Activated T-cell treated with anti-CD3 and anti-CD28 coated beads, Interleukin-2, amount 50 U/mL, for 24 hours (primary cell): ENCODE measurements around the gene C22orf42.

ENCODE experiments used
- DNase-seq: peaks from one replicate; pipeline ENCODE4 v3.0.0-alpha.2; 2020
- H3K27ac Mint-ChIP-seq: 2 replicates; pipeline ENCODE4 v1.8.0; 2020; ENCODE audit warnings: mild to moderate bottlenecking, mixed read lengths
- H3K27me3 Mint-ChIP-seq: 2 replicates; pipeline ENCODE4 v1.8.0; 2020; ENCODE audit warnings: mixed read lengths
- H3K36me3 Mint-ChIP-seq: 2 replicates; pipeline ENCODE4 v1.8.0; 2020; ENCODE audit warnings: low read depth, mixed read lengths
- H3K4me1 Mint-ChIP-seq: 2 replicates; pipeline ENCODE4 v1.8.0; 2020; ENCODE audit warnings: low read depth, mixed read lengths
- H3K4me3 Mint-ChIP-seq: 2 replicates; pipeline ENCODE4 v1.8.0; 2020; ENCODE audit warnings: mild to moderate bottlenecking, moderate library complexity, mixed read lengths
- H3K9me3 Mint-ChIP-seq: 2 replicates; pipeline ENCODE4 v1.8.0; 2020; ENCODE audit warnings: mixed read lengths

The C22orf42 gene, protein sequence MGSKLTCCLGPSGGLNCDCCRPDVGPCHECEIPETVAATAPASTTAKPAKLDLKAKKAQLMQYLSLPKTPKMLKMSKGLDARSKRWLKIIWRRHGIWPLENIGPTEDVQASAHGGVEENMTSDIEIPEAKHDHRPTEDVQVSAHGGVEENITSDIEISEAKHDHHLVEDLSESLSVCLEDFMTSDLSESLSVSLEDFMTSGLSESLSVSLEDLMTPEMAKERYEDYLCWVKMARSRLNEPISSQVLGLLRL

GRCh38 chr22:32158712-32159533 lies at the start of gene C22orf42:
Gene C22orf42, minus strand, starts transcription at chr22:32159303. Its CDS starts 88 bp downstream, at chr22:32159215.
- Mint-ChIP-seq H3K36me3 (no peaks in the 10 kb centered on the region), H3K9me3 (no peaks in the 10 kb centered on the region), H3K4me3 (no peak within 1 kb of the TSS), H3K4me1 (peaks cover 2% of the 10 kb centered on the region), H3K27me3 (no peaks in the 10 kb centered on the region), H3K27ac (no peak within 1 kb of the TSS)
- DNase-seq, result no peak

- no peak overlapping the region for H3K4me3 Mint-ChIP-seq
- H3K9me3 Mint-ChIP-seq, result no peaks in the 10 kb centered on the region
- no peaks in the 10 kb centered on the region for H3K36me3 Mint-ChIP-seq
- H3K4me1 Mint-ChIP-seq, result peaks cover 18% of the 10 kb centered on the region
- no peak overlapping the region for H3K27ac Mint-ChIP-seq
- DNase-seq, result no peak
- peaks cover 23% of the 10 kb centered on the region for H3K27me3 Mint-ChIP-seq
Measured at GRCh38 chr22:32208681-32209080, 49.6 kb upstream of the C22orf42 start.

GRCh38 chr22:32207971-32208480 lies 48.9 kb upstream of the C22orf42 start:
- peaks cover 24% of the 10 kb centered on the region for H3K4me1 Mint-ChIP-seq
- no peak overlapping the region for H3K27ac Mint-ChIP-seq
- peaks cover 30% of the 10 kb centered on the region for H3K27me3 Mint-ChIP-seq
- DNase-seq, result no peak
- H3K4me3 Mint-ChIP-seq, result no peak overlapping the region
- H3K36me3 Mint-ChIP-seq, result no peaks in the 10 kb centered on the region
- H3K9me3 Mint-ChIP-seq, result no peaks in the 10 kb centered on the region

GRCh38 chr22:32206774-32207758 lies 48.0 kb upstream of the C22orf42 start:
- H3K9me3 Mint-ChIP-seq, result no peaks in the 10 kb centered on the region
- H3K4me3 Mint-ChIP-seq, result no peak overlapping the region
- peak; percentile 51 for DNase-seq
- H3K4me1 Mint-ChIP-seq, result peaks cover 33% of the 10 kb centered on the region
- peaks cover 33% of the 10 kb centered on the region for H3K27me3 Mint-ChIP-seq
- H3K27ac Mint-ChIP-seq, result no peak overlapping the region
- no peaks in the 10 kb centered on the region for H3K36me3 Mint-ChIP-seq

- Mint-ChIP-seq H3K9me3 (no peaks in the 10 kb centered on the region), H3K36me3 (no peaks in the 10 kb centered on the region), H3K4me3 (no peak overlapping the region), H3K27me3 (peaks cover 29% of the 10 kb centered on the region), H3K4me1 (peaks cover 38% of the 10 kb centered on the region), H3K27ac (no peak overlapping the region)
- DNase-seq, result no peak
Measured at GRCh38 chr22:32205974-32206773, 47.1 kb upstream of the C22orf42 start.

- peaks cover 46% of the 10 kb centered on the region for H3K4me1 Mint-ChIP-seq
- DNase-seq, result peak; percentile 60
- H3K9me3 Mint-ChIP-seq, result no peaks in the 10 kb centered on the region
- H3K4me3 Mint-ChIP-seq, result peak within 1 kb of the TSS; percentile 72
- H3K36me3 Mint-ChIP-seq, result no peaks in the 10 kb centered on the region
- H3K27ac Mint-ChIP-seq, result peak within 1 kb of the TSS; percentile 41
- peaks cover 29% of the 10 kb centered on the region for H3K27me3 Mint-ChIP-seq
Measured at GRCh38 chr22:32204856-32205722, 46.0 kb upstream of the C22orf42 start, which contains the start of gene RFPL2. Gene RFPL2, minus strand, starts transcription at chr22:32205073. Its CDS starts 2,622 bp downstream, at chr22:32202451.

- Mint-ChIP-seq H3K9me3 (no peaks in the 10 kb centered on the region), H3K36me3 (no peaks in the 10 kb centered on the region), H3K27me3 (peaks cover 29% of the 10 kb centered on the region), H3K27ac (peak overlapping the region; percentile 41), H3K4me1 (peaks cover 47% of the 10 kb centered on the region), H3K4me3 (peak overlapping the region; percentile 72)
- DNase-seq, result peak; percentile 45
Measured at GRCh38 chr22:32204040-32204855, 45.1 kb upstream of the C22orf42 start.

GRCh38 chr22:32203181-32204039 lies 44.3 kb upstream of the C22orf42 start:
- Mint-ChIP-seq H3K4me3 (peak overlapping the region; percentile 72), H3K27me3 (peaks cover 29% of the 10 kb centered on the region), H3K9me3 (no peaks in the 10 kb centered on the region), H3K4me1 (peaks cover 47% of the 10 kb centered on the region), H3K27ac (no peak overlapping the region), H3K36me3 (no peaks in the 10 kb centered on the region)
- peak; percentile 41 for DNase-seq

GRCh38 chr22:32202539-32203180 lies 43.6 kb upstream of the C22orf42 start:
- Mint-ChIP-seq H3K9me3 (no peaks in the 10 kb centered on the region), H3K36me3 (no peaks in the 10 kb centered on the region), H3K4me3 (peak overlapping the region; percentile 72), H3K27ac (no peak overlapping the region), H3K4me1 (peaks cover 47% of the 10 kb centered on the region), H3K27me3 (peaks cover 29% of the 10 kb centered on the region)
- DNase-seq, result peak; percentile 52

- H3K27ac Mint-ChIP-seq, result no peak overlapping the region
- H3K36me3 Mint-ChIP-seq, result no peaks in the 10 kb centered on the region
- H3K27me3 Mint-ChIP-seq, result peaks cover 29% of the 10 kb centered on the region
Measured at GRCh38 chr22:32202161-32202538, 43.0 kb upstream of the C22orf42 start.

GRCh38 chr22:32200752-32201151 lies 41.6 kb upstream of the C22orf42 start:
- Mint-ChIP-seq H3K36me3 (no peaks in the 10 kb centered on the region), H3K27ac (no peak overlapping the region), H3K9me3 (no peaks in the 10 kb centered on the region), H3K4me3 (no peak overlapping the region), H3K27me3 (peaks cover 29% of the 10 kb centered on the region), H3K4me1 (peaks cover 40% of the 10 kb centered on the region)
- no peak for DNase-seq

More at GRCh38 chr22:32202161-32202538, 43.0 kb upstream of the C22orf42 start:
- Mint-ChIP-seq H3K4me1 (peaks cover 47% of the 10 kb centered on the region), H3K9me3 (no peaks in the 10 kb centered on the region), H3K4me3 (peak overlapping the region; percentile 72)
- no peak for DNase-seq
